CD4-positive, alpha-beta T cell (primary cell): ENCODE results near the gene ADGRL3. TPM values are rescaled to one million over a fixed set of nuclear protein-coding genes. Genes with fewer than 3 reads are reported as not detected.

Source experiments
- ATAC-seq: fragments of 200-7000 bp; cut with Tn5 transposase; one replicate; pipeline ENCODE4 v1.10.0; 2022; ENCODE audit warnings: mild to moderate bottlenecking; ENCODE audit not compliant: poor library complexity
- CTCF ChIA-PET: fragments of 350-600 bp; sonication (Branson Sonifier 250); formaldehyde crosslinking; loops from one replicate; lab custom pipeline; 2021; ENCODE audit warnings: antibody characterized with exemption, inconsistent platforms; lab: Charles Lee
- POLR2A ChIA-PET: fragments of 350-600 bp; sonication (Branson Sonifier 250); formaldehyde crosslinking; loops from one replicate; lab custom pipeline; 2021; ENCODE audit warnings: antibody characterized with exemption, inconsistent platforms; lab: Charles Lee
- DNase-seq, 14 experiments: peaks; one replicate each; pipeline ENCODE4 v3.0.0-alpha.2; 2013 to 2020; ENCODE audit warnings: mixed read lengths in 2 of 14
- H3K27ac ChIP-seq, 2 donors: one replicate each; pipeline versions ENCODE4 v1.5.1 to v1.7.0; 2013; ENCODE audit warnings: low read length in 2 of 2, low read depth in 1 of 2, mild to moderate bottlenecking in 1 of 2
- H3K27me3 ChIP-seq, 2 experiments: 1 replicate in 1 of 2; 2 replicates in 1 of 2; pipeline versions ENCODE4 v1.6.1 to v1.7.0; 2013; ENCODE audit warnings: low read length in 2 of 2, control low read depth in 1 of 2, mild to moderate bottlenecking in 1 of 2, moderate library complexity in 1 of 2; ENCODE audit not compliant: insufficient read depth in 2 of 2, control insufficient read depth in 1 of 2
- H3K36me3 ChIP-seq: one replicate; pipeline ENCODE4 v1.6.1; 2013; ENCODE audit warnings: low read length, control low read depth; ENCODE audit not compliant: insufficient read depth
- H3K4me1 ChIP-seq: one replicate; pipeline ENCODE4 v1.6.1; 2013; ENCODE audit warnings: low read length, control low read depth; ENCODE audit not compliant: insufficient read depth
- H3K4me3 ChIP-seq: one replicate; pipeline ENCODE4 v1.5.1; 2013; ENCODE audit warnings: mild to moderate bottlenecking, low read length, moderate library complexity
- H3K9me3 ChIP-seq, 2 experiments: 1 replicate in 1 of 2; 2 replicates in 1 of 2; pipeline versions ENCODE4 v1.6.1 to v1.7.0; 2013; ENCODE audit warnings: low read length in 2 of 2, mild to moderate bottlenecking in 2 of 2, control low read depth in 1 of 2, moderate library complexity in 1 of 2; ENCODE audit not compliant: control insufficient read depth in 1 of 2, insufficient read depth in 1 of 2
- H3K27ac Mint-ChIP-seq: one replicate; pipeline ENCODE4 v1.8.0; 2020; ENCODE audit warnings: mixed read lengths
- H3K27me3 Mint-ChIP-seq: one replicate; pipeline ENCODE4 v1.8.0; 2021; ENCODE audit warnings: mixed read lengths
- H3K36me3 Mint-ChIP-seq: one replicate; pipeline ENCODE4 v1.8.0; 2021; ENCODE audit warnings: low read depth, mixed read lengths
- H3K4me1 Mint-ChIP-seq: one replicate; pipeline ENCODE4 v1.8.0; 2021; ENCODE audit warnings: low read depth, mixed read lengths
- H3K4me3 Mint-ChIP-seq: one replicate; pipeline ENCODE4 v1.8.0; 2020; ENCODE audit warnings: mild to moderate bottlenecking, mixed read lengths
- H3K9me3 Mint-ChIP-seq: one replicate; pipeline ENCODE4 v1.8.0; 2020; ENCODE audit warnings: mixed read lengths
- intact Hi-C, 2 experiments: fragments of 100-400 bp; cut with DNase I in 1 of 2; cut with micrococcal nuclease in 1 of 2; formaldehyde crosslinking; loops; one replicate each; pipeline versions ENCODE4 v1.15.1 to v1.9.0; 2023 to 2025; cut with DNase I, micrococcal nuclease
- total RNA-seq, 174 experiments: library from RNA in 2 of 174; stranded (reverse) in 2 of 174; gene quantifications; one replicate each; pipeline ENCODE4 v1.2.3 and lab custom pipeline; 2021 to 2026
- TF ChIP-seq, protein P1 (sequence below): fragments of 200-600 bp; IDR thresholded peaks from one replicate; pipeline ENCODE4 v1.8.0; 2022; ENCODE audit warnings: antibody characterized with exemption, mild to moderate bottlenecking

ADGRL3 gene
- total RNA-seq, 2 experiments from 2014 or later = not detected

DNA sequence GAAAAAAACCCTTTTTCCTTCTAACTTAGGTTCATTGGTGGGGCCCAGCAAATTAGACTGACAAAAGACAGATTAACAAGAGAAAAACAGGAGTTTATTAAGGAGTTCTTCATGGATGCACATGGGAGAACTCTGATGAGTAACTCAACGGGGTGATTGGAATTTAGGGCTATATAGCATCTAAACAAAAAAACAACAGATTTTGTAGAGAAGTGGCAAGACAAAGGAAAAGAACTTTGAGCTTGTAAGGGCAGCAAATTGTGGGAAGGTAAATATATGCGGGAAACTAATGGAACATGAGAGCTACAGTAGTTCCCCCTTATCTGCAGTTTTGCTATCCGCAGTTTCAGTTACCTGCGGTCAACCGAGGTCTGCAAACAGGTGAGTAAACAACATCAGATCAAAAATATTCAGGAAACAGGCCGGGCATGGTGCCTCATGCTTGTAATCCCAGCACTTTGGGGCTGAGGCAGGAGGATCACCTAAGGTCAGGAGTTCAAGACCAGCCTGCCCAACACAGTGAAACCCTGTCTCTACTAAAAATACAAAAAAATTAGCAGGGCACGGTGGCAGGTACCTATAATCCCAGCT, 573.6 kb downstream of the ADGRL3 start:
- Histone ChIP-seq H3K4me1 (no peaks in the 10 kb centered on the region), H3K36me3 (no peaks in the 10 kb centered on the region), H3K27me3 (no peaks in the 10 kb centered on the region), H3K27ac (no peak overlapping the region), H3K4me3 (no peak overlapping the region), H3K9me3 (peaks cover 0 to 8% of the 10 kb centered on the region in 2 experiments)
- no peaks in the 10 kb centered on the region for H3K36me3 Mint-ChIP-seq
- POLR2A ChIA-PET = no interaction called here
- ATAC-seq = no peak
- H3K4me3 Mint-ChIP-seq = no peak overlapping the region
- no peak for DNase-seq
- intact Hi-C loops = no loop called here
- no peaks in the 10 kb centered on the region for H3K27me3 Mint-ChIP-seq
- CTCF ChIA-PET = no interaction called here
- no peak overlapping the region for H3K27ac Mint-ChIP-seq
- H3K4me1 Mint-ChIP-seq = no peaks in the 10 kb centered on the region
- TF ChIP-seq, protein P1, sequence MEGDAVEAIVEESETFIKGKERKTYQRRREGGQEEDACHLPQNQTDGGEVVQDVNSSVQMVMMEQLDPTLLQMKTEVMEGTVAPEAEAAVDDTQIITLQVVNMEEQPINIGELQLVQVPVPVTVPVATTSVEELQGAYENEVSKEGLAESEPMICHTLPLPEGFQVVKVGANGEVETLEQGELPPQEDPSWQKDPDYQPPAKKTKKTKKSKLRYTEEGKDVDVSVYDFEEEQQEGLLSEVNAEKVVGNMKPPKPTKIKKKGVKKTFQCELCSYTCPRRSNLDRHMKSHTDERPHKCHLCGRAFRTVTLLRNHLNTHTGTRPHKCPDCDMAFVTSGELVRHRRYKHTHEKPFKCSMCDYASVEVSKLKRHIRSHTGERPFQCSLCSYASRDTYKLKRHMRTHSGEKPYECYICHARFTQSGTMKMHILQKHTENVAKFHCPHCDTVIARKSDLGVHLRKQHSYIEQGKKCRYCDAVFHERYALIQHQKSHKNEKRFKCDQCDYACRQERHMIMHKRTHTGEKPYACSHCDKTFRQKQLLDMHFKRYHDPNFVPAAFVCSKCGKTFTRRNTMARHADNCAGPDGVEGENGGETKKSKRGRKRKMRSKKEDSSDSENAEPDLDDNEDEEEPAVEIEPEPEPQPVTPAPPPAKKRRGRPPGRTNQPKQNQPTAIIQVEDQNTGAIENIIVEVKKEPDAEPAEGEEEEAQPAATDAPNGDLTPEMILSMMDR = no peak
- peaks cover 4% of the 10 kb centered on the region for H3K9me3 Mint-ChIP-seq

- intact Hi-C loops = no loop called here
- Mint-ChIP-seq H3K4me3 (no peak overlapping the region), H3K9me3 (peaks cover 3% of the 10 kb centered on the region), H3K27me3 (no peaks in the 10 kb centered on the region), H3K27ac (no peak overlapping the region), H3K36me3 (no peaks in the 10 kb centered on the region), H3K4me1 (no peaks in the 10 kb centered on the region)
- ChIA-PET POLR2A (no interaction called here), CTCF (no interaction called here)
- TF ChIP-seq, protein P1 = no peak
- no peaks in the 10 kb centered on the region for H3K36me3 ChIP-seq
- peaks cover under 1 to 5% of the 10 kb centered on the region in 2 experiments for H3K9me3 ChIP-seq
- no peaks in the 10 kb centered on the region for H3K27me3 ChIP-seq
- ATAC-seq (no peak), DNase-seq (no peak)
- no peak overlapping the region for H3K27ac ChIP-seq
- no peak overlapping the region for H3K4me3 ChIP-seq
- no peaks in the 10 kb centered on the region for H3K4me1 ChIP-seq
Observed at GRCh38 chr4:61782133-61782532, 582.0 kb downstream of the ADGRL3 start.

DNA sequence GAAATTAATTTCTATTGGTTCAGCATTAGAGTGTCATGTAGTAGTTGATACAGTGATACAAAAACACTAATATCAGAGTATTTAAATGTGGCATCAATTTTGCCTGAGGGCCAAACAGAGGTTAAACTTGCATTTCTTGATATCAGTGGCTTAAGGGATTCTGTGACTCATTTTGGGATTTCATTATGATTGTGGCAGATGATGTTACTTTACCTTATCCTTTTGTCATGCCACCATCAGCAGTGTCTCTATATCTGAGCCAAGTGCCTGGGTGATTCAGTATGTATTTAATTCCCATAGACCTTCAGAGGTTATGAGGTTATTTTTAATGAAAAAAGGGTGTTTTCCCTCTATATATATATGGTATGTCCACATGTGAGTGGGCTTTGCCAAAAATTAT, 582.9 kb downstream of the ADGRL3 start:
- no peak for ATAC-seq

More for the DNA sequence above, 582.9 kb downstream of the ADGRL3 start:
- H3K27ac ChIP-seq = no peak overlapping the region
- POLR2A ChIA-PET = no interaction called here
- TF ChIP-seq, protein P1 = no peak
- Mint-ChIP-seq H3K9me3 (peaks cover 3% of the 10 kb centered on the region), H3K27me3 (no peaks in the 10 kb centered on the region), H3K4me3 (no peak overlapping the region), H3K36me3 (no peaks in the 10 kb centered on the region), H3K4me1 (no peaks in the 10 kb centered on the region), H3K27ac (no peak overlapping the region)
- H3K36me3 ChIP-seq = no peaks in the 10 kb centered on the region
- H3K4me1 ChIP-seq = no peaks in the 10 kb centered on the region
- H3K27me3 ChIP-seq = no peaks in the 10 kb centered on the region
- no peak for DNase-seq
- no peak overlapping the region for H3K4me3 ChIP-seq
- intact Hi-C loops = no loop called here
- CTCF ChIA-PET = no interaction called here
- peaks cover 0 to 5% of the 10 kb centered on the region in 2 experiments for H3K9me3 ChIP-seq
